Activated T-cell treated with anti-CD3 and anti-CD28 coated beads, Interleukin-2, amount 50 U/mL, for 24 hours (primary cell): ENCODE results near the gene NELFCD.

Source experiments
- DNase-seq: peaks from one replicate; pipeline ENCODE4 v3.0.0-alpha.2; 2020
- H3K27ac Mint-ChIP-seq: 2 replicates; pipeline ENCODE4 v1.8.0; 2020; ENCODE audit warnings: mild to moderate bottlenecking, mixed read lengths
- H3K27me3 Mint-ChIP-seq: 2 replicates; pipeline ENCODE4 v1.8.0; 2020; ENCODE audit warnings: mixed read lengths
- H3K36me3 Mint-ChIP-seq: 2 replicates; pipeline ENCODE4 v1.8.0; 2020; ENCODE audit warnings: low read depth, mixed read lengths
- H3K4me1 Mint-ChIP-seq: 2 replicates; pipeline ENCODE4 v1.8.0; 2020; ENCODE audit warnings: low read depth, mixed read lengths
- H3K4me3 Mint-ChIP-seq: 2 replicates; pipeline ENCODE4 v1.8.0; 2020; ENCODE audit warnings: mild to moderate bottlenecking, moderate library complexity, mixed read lengths
- H3K9me3 Mint-ChIP-seq: 2 replicates; pipeline ENCODE4 v1.8.0; 2020; ENCODE audit warnings: mixed read lengths

Gene NELFCD

GRCh38 chr20:59043698-59044097 lies 62.6 kb downstream of the NELFCD start:
- Mint-ChIP-seq H3K9me3 (no peaks in the 10 kb centered on the region), H3K4me3 (peak overlapping the region; percentile 75), H3K36me3 (peaks cover 37% of the 10 kb centered on the region), H3K27ac (peak overlapping the region; percentile 91), H3K4me1 (peaks cover 58% of the 10 kb centered on the region), H3K27me3 (no peaks in the 10 kb centered on the region)
- DNase-seq = no peak

- no peaks in the 10 kb centered on the region for H3K9me3 Mint-ChIP-seq
- no peak overlapping the region for H3K27ac Mint-ChIP-seq
- no peak for DNase-seq
- peaks cover 53% of the 10 kb centered on the region for H3K4me1 Mint-ChIP-seq
- H3K27me3 Mint-ChIP-seq = no peaks in the 10 kb centered on the region
- peaks cover 32% of the 10 kb centered on the region for H3K36me3 Mint-ChIP-seq
- no peak overlapping the region for H3K4me3 Mint-ChIP-seq
These were observed 63.2 kb downstream of the NELFCD start for GRCh38 chr20:59044295-59044694.
